HG03520 (cell line): ENCODE data around the gene HOXA1.
"Not testable (repeated sequence)": the region's sequence is repeated elsewhere in the genome, so short reads cannot be mapped to it uniquely, and the experiment has no call there.

ENCODE experiments used
- ATAC-seq: cut with Tn5 transposase; IDR thresholded peaks from one replicate; pipeline ENCODE4 v1.9.1; 2021; ENCODE audit warnings: mild to moderate bottlenecking, moderate library complexity; ENCODE audit not compliant: unreplicated experiment

HOXA1 gene

DNA sequence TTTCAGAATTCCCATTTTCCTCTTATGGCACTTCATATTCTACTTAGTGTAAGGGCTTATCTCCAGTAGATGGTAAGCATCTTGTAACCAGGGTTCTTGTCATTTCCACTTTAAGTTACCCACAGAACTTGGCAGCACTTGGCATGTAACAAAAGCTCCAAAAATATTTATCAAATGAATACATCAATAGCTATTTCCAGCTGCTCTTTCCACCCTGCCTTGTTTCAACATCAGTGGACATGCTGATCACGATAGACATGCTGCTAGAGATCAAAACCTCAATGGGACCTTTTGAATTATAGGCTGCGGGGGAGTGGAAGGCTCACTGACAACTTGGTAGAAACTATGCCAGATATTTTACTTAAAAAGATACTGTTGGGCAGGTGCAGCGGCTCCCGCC lies 32.9 kb downstream of the HOXA1 start:
- no peak for ATAC-seq

DNA sequence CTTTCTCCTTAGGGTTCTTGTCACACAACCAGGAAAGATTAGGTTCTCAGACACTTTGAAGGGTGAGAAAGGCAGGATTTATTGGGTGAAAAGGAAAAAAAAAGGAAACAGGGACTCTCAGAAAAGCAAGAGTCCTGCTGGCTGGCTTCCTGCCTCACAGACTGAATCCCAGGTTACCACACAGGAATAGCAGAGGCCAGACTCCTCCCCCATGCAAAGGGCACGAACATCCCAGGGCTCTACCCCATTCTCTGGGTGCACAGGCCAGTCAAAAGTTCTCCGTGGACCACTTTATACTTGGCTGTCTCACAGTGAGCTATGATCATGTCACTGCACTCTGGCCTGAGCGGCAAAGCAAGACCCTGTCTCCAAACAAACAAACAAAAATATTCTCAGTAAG lies 42.6 kb downstream of the HOXA1 start:
- ATAC-seq = no peak

DNA sequence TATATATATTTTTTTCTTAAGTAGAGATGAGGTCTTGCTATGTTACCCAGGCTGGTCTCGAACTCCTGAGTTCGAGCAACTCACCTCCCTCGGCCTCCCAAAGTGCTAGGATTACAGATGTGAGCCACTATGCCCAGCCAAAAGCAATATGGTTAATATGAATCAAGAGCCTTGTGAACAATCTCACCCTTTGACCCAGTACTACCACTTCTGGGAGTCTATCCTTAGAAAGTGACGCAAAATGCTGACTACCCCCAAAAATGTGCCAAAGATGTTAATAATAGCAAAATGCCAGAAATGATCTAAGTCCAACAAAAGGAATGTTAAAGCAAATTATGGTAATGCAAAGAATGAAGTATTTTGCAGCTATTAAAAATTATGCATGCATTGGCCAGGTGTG lies 44.3 kb downstream of the HOXA1 start:
- no peak for ATAC-seq

DNA sequence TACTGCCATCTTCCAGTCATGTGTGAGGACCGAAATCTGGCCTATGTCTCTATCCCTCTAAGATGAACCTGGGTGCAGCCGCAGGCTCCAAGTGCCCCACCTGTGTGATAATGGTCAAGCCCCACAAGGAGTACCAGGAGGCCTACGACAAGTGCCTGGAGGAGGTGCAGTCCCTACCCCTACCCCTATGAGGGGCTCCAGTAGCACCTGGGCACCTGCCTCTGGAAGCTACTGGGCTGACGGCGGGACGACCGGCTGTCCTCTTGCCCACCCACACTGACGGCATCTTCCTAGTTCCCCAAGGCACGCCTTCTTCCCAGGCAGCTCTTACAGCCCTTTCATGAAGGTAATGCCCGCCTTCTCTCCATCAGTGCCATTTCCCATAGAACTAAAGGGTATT lies 47.4 kb downstream of the HOXA1 start:
- no peak for ATAC-seq

DNA sequence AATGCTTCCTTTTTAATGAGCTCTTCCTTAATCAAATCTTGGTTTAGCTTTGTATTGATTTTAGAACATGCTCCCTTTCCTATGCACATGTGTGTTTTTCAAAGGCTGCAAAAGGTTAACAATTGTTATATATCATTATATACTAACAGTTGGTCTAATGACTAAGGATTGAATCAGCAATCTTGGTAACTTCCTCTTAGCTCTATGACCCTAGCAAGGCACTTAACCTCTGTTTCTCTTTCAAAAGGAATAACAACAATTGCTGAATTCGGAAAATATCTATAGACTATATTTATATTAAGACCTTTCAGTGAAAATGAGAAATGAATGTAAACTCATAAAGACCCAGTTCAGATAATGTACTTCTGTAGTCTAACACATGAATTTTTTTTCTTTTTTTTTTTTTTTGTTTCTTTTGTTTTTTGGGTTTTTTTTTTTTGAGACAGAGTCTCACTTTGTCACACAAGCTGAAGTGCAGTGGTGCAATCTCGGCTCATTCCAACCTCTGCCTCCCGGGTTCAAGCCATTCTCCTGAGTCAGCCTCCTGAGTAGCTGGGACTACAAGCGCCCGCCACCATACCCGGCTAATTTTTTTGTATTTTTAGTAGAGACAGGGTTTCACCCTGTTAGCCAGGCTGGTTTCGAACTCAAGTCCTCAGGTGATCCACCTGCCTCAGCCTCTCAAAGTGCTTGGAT lies 48.8 kb downstream of the HOXA1 start:
- ATAC-seq = no peak

DNA sequence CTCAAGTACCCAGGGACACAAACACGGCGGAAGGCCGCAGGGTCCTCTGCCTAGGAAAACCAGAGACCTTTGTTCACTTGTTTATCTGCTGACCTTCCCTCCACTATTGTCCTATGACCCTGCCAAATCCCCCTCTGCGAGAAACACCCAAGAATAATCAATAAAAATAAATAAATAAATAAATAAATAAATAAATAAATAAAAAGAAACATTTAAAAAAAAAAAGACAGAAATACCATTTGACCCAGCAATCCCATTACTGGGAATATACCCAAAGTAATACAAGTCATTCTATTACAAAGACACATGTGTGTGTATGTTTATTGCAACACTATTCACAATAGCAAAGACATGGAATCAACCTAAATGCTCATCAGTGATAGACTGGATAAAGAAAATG lies 49.8 kb downstream of the HOXA1 start:
- ATAC-seq = not testable (repeated sequence)

DNA sequence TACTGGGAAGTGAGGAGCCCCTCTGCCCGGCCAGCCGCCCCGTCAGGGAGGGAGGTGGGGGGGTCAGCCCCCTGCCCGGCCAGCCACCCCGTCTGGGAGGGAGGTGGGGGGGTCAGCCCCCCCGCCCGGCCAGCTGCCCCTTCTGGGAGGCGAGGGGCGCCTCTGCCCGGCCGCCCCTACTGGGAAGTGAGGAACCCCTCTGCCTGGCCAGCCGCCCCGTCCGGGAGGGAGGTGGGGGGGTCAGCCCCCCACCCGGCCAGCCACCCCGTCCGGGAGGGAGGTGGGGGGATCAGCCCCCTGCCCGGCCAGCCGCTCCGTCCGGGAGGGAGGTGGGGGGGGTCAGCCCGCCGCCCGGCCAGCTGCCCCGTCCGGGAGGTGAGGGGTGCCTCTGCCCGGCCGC lies 50.7 kb downstream of the HOXA1 start:
- ATAC-seq = not testable (repeated sequence)
